ENCODE measurements around the gene RANGAP1.

Gene RANGAP1, protein sequence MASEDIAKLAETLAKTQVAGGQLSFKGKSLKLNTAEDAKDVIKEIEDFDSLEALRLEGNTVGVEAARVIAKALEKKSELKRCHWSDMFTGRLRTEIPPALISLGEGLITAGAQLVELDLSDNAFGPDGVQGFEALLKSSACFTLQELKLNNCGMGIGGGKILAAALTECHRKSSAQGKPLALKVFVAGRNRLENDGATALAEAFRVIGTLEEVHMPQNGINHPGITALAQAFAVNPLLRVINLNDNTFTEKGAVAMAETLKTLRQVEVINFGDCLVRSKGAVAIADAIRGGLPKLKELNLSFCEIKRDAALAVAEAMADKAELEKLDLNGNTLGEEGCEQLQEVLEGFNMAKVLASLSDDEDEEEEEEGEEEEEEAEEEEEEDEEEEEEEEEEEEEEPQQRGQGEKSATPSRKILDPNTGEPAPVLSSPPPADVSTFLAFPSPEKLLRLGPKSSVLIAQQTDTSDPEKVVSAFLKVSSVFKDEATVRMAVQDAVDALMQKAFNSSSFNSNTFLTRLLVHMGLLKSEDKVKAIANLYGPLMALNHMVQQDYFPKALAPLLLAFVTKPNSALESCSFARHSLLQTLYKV

DNA sequence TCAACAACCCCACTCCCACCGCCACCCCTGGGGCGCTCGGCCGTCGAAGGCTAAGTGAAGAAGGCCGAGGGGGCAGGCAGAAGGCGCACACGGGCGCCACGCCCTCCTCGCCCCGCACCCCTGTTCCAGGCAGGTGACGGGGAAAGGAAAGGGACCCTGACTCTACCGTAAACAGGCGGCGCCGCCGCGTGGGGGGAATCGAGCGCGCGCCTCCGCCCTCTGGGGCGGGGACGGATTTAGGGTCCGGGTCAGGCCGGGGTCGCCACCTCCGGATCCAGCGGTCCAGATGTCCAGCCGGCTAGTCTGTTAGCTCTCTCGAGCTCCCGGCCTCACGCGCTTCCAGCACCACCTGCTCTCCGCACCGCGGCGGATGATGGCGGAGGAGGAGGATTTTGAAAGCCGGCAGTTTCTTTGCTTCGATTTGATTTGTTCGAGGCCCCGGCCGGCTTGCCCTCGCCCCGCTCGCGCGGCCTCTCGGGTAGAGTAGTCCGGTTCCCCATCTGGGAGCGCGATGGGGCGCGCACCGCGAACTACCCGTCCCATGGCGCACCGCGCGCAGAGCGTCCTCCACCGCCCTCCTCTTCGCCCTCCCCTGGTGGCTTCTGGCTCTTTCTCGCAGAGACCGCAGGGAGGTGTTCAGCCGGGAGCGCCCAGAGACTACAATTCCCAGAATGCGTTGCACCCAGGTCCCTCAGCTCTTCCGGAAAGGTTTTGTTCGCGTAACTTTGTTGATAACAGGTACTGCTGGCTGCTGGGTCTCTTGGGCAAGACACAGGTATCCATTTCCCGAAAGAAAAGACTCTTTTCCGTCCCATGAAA is at the start of gene RANGAP1:
TSS of gene RANGAP1 (minus strand) at position 368 of the 819 bp plus-strand sequence. CDS start 5,143 bp downstream, outside the sequence.
- H3K4me3 ChIP-seq (ENCODE audit: low read depth, low read length): peak within 1 kb of the TSS; percentile 85
- TF ChIP-seq, protein P1, sequence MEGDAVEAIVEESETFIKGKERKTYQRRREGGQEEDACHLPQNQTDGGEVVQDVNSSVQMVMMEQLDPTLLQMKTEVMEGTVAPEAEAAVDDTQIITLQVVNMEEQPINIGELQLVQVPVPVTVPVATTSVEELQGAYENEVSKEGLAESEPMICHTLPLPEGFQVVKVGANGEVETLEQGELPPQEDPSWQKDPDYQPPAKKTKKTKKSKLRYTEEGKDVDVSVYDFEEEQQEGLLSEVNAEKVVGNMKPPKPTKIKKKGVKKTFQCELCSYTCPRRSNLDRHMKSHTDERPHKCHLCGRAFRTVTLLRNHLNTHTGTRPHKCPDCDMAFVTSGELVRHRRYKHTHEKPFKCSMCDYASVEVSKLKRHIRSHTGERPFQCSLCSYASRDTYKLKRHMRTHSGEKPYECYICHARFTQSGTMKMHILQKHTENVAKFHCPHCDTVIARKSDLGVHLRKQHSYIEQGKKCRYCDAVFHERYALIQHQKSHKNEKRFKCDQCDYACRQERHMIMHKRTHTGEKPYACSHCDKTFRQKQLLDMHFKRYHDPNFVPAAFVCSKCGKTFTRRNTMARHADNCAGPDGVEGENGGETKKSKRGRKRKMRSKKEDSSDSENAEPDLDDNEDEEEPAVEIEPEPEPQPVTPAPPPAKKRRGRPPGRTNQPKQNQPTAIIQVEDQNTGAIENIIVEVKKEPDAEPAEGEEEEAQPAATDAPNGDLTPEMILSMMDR (IDR thresholded peaks at IDR 0.05; ENCODE audit: borderline replicate concordance, insufficient read depth, low read depth, low read length): no peak

DNA sequence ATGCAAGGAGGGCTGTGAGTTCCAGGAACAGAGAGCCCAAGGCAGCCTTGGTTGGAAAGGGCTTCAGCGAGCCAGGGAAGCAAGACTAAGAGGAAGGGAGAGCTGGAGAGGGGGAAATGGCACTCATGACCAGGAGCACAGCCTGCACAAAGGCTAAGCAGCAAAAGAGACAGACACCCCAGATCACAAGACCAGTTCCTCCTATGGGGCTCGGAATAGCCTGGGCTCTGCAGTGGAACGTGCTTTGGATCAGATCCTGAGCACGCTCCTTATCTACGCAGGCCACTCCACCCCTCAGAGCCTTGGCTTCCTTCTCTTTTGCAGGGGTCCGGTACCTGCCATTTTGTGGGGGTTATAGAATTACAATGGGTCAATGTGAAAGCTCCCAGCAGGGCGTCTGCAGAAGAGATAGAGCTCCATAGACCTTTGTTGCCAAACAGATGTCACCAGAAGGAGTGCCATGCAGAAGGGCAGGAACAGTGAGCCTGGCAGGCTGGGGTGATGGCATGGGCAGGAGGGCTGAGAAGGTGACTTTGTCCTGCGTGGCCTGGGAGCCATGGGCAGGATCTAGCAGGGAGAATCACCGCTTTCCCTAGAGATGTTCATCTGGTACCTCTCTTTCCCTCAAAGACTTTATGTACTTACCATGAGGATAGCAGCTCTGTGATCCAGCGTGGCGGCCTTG is 49.1 kb upstream of the RANGAP1 start:
- no peak overlapping the region for H3K4me3 ChIP-seq (ENCODE audit: low read depth, low read length)
- TF ChIP-seq, protein P1 (IDR thresholded peaks at IDR 0.05; ENCODE audit: borderline replicate concordance, insufficient read depth, low read depth, low read length): no peak

DNA sequence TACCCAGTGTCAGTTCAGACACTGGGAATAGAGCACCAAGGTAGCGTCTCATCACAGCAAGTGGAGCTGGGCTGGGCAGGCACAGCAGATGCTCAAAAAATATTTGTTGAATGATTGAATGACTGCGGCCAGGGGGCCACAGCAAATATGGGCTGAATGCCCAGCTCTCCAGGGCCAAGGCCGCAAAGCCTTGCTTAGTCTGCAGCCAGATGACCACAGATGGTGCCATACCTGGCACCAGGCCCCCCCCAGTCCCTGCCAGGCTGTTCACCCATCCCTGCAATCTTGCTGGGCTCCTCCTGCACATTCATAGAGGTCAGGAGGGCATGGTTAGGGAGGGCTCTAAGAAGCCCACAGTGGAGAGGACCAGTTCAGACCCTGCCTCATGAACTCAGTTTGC is 48.2 kb upstream of the RANGAP1 start:
- TF ChIP-seq, protein P1 (IDR thresholded peaks at IDR 0.05; ENCODE audit: borderline replicate concordance, insufficient read depth, low read depth, low read length): no peak
- H3K4me3 ChIP-seq (ENCODE audit: low read depth, low read length): no peak overlapping the region

DNA sequence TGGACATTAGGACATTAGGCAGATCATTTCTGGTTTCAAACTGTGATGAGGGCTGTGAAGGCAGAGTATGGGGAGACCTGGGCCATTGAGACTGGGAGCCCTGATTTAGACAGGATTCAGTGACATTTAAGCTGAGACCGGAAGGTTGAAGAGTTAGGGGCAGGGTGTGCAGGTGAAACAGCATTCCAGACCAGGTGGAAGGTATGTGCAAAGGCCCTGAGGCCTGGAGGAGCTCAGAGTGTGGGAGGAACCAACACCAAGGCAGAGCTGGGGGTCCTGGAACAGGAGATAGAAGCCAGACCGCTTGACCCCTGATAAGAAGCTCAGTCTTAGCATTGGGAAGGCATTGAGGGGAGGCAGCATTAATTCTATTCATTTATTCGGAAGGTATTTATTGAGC is 47.8 kb upstream of the RANGAP1 start:
- no peak overlapping the region for H3K4me3 ChIP-seq (ENCODE audit: low read depth, low read length)
- TF ChIP-seq, protein P1 (IDR thresholded peaks at IDR 0.05; ENCODE audit: borderline replicate concordance, insufficient read depth, low read depth, low read length): no peak

DNA sequence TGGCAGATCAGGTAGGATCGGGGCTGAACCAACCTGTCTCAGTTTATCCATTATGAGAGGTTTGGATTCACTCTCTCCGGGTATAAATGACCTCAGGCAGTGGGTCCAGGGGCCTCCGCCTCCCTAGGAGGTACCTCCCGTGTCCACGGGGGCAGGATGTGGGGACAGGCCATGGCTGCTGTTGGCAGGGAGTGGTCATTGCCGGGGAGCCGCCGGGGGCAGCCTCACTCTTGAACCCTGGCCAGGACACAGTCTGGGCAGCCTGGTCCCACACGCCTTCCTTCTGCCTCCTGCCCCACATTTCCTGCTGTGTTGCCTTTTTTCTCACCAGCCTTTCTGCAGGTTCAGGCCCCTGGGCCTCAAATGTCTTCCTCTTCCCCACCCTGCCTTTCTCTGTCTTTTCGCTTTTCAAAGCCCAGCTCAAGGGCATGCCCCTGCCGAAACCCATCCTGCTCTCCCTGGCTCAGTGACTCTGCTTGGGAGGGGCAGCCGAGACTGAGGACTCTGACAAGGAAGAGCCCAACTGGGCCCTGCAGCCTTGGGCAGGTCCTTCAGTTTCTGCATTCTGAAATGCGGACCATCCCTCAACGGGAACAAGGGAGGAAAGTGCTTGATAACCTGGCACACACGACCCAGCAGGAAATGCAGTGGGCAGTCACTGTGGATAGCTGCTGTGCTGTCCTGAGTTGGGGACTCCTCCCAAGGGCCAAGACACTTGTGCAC is 46.4 kb upstream of the RANGAP1 start:
- H3K4me3 ChIP-seq (ENCODE audit: low read depth, low read length): no peak overlapping the region
- TF ChIP-seq, protein P1 (IDR thresholded peaks at IDR 0.05; ENCODE audit: borderline replicate concordance, insufficient read depth, low read depth, low read length): no peak

DNA sequence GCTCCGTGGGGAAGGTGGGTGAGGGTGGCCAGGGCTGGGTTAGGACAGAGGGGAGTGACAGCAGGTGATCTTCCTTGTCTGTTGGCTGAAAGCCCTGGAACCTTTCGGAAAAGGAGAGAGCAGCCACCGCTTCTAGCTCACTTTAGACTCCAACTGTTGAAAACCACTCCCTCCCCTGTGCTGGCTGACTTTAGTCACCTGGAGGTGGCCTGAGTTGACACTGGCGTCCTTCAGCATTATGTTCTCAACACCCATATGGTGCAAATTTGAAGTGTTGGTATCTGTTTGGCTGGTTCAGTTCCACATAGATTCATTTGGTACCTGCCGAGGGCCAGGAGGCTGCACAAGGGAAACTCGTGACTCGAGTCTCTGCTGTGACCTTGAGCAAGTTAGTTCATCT is 44.2 kb upstream of the RANGAP1 start:
- TF ChIP-seq, protein P1 (IDR thresholded peaks at IDR 0.05; ENCODE audit: borderline replicate concordance, insufficient read depth, low read depth, low read length): no peak
- no peak overlapping the region for H3K4me3 ChIP-seq (ENCODE audit: low read depth, low read length)
